GM18519 (cell line): ENCODE results near the gene GLS2.
"Not testable (repeated sequence)": the region's sequence is repeated elsewhere in the genome, so short reads cannot be mapped to it uniquely, and the experiment has no call there.

Experiments
- ATAC-seq: cut with Tn5 transposase; IDR thresholded peaks from one replicate; pipeline ENCODE4 v1.9.1; 2021; ENCODE audit warnings: mild to moderate bottlenecking, moderate library complexity; ENCODE audit not compliant: unreplicated experiment, low FRiP score

Gene GLS2

DNA sequence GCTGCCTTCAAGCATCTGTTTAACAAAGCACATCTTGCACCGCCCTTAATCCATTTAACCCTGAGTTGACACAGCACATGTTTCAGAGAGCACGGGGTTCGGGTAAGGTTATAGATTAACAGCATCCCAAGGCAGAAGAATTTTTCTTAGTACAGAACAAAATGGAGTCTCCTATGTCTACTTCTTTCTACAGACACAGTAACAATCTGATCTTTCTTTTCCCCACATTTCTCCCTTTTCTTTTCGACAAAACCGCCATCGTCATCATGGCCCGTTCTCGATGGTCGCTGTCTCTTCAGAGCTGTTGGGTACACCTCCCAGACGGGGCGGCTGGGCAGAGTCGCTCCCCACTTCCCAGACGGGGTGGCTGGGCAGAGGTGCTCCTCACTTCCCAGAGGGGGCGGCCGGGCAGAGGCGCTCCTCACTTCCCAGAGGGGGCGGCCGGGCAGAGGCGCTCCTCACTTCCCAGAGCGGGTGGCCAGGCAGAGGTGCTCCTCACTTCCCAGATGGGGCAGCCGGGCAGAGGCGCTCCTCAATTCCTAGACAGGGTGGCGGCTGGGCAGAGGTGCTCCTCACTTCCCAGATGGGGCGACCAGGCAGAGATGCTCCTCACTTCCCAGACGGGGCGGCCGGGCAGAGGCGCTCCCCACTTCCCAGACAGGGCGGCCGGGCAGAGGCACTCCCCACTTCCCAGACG lies 5.6 kb upstream of the GLS2 start:
- ATAC-seq, result not testable (repeated sequence)

GRCh38 chr12:56490360-56490759 lies 2.4 kb upstream of the GLS2 start:
- no peak for ATAC-seq

- no peak for ATAC-seq
Observed at GRCh38 chr12:56487448-56488040, 417 bp downstream of the GLS2 start.

DNA sequence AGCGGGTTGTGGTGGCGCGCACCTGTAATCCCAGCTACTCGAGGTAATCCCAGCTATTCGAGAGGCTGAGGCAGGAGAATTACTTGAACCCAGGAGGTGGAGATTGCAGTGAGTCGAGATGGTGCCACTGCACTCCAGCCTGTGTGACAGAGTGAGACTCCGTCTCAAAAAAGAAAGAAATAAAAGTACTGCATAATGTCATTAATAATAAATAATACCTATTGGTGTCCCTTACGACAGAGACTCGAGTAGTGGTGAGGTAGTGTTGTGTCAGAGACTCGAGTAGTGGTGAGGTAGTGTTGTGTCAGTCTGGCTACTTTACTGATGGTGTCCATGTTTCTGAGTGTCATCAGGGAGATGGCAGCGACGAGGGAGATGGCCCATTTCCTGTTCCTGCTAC lies 1.3 kb downstream of the GLS2 start:
- no peak for ATAC-seq

DNA sequence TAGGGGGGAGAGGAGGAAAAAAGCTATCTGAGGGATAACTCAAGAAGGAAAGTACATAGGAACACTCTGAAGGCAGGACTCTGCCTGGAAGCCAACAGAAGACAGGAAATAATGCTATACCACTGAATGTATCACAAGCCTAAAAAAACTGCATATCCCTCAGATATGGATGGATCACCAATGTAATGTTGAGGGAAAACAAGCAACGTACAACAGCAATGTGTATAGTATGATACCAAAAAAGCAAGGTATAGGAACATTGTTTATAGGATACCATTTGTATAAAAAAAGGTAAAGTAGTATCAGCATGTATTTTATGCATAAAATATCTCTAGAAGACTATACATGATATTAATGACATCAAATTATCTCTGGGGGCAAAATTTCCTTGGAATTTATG lies 3.4 kb downstream of the GLS2 start:
- no peak for ATAC-seq

DNA sequence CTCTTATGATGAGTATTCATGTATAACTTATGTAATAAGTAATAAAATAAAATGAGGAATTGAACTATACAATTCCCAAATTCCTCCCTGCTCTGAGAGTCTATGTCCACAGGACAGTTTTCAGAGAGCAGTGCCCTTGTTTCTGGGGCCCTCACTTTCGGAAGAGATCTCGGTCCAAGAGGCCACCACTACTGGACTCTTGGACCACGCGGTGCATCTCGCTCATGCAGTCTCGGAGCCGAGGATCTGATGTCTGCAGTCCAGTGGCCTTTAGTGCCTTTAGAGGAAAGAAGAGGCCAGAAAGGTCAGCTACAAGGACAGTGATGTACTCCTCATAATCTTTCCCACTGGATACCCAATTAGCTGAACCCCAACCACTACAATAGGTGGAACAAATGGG lies 8.3 kb downstream of the GLS2 start:
- ATAC-seq, result no peak

DNA sequence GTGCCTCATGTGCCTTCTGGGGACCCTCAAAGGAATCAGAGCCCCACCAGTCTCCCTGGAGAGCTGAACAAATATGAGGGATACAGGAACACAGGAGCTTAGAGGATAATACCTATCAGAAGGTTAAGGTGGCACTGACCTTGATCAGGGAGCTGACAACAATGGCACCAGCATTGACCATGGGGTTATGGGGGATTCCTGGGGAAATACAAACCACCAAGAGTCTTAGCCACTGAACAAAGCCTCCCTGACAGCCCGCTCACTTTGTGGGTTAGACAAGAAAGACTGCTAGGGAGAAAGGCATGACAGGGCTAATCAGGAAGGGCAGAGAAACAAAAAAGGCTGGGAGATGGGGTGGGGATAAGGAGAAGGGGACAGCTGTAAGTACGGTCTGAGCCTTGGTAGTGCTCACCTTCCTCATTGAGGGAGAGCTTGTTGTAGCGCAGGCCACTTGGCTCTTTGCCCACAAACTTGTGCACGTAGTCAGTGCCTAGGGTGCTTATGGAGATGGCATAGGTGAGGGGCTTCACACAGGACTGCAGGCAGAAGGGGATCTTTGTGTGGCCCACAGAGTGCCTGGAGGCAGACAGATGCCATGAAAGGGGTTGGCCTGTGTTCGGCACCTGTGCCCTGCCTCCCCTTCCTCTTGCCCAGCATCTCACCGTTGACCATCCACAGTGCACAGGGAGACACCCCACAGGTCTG lies 10.3 kb downstream of the GLS2 start:
- ATAC-seq, result no peak

- no peak for ATAC-seq
Observed at GRCh38 chr12:56476972-56477432, 11.0 kb downstream of the GLS2 start.

- ATAC-seq, result no peak
Observed at GRCh38 chr12:56476143-56476542, 11.8 kb downstream of the GLS2 start.

DNA sequence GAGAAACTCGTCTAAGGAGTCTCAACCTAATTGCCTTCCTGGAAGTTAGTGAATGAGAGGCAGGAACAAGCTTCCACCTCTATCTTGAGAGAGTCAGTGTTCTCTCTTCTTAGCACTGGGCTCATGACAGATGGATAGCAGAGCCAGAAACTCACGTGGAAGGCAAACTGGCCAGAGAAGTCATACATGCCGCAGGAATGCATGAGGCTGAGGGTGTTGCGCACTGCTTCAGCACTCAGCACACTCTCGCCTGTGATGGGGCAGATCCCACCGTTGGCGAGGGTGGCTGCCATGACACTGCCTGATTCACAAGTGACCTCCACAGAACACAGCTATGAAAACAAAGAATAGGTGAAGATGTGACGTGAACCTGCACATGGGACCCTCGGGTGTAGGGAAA lies 13.6 kb downstream of the GLS2 start:
- no peak for ATAC-seq

DNA sequence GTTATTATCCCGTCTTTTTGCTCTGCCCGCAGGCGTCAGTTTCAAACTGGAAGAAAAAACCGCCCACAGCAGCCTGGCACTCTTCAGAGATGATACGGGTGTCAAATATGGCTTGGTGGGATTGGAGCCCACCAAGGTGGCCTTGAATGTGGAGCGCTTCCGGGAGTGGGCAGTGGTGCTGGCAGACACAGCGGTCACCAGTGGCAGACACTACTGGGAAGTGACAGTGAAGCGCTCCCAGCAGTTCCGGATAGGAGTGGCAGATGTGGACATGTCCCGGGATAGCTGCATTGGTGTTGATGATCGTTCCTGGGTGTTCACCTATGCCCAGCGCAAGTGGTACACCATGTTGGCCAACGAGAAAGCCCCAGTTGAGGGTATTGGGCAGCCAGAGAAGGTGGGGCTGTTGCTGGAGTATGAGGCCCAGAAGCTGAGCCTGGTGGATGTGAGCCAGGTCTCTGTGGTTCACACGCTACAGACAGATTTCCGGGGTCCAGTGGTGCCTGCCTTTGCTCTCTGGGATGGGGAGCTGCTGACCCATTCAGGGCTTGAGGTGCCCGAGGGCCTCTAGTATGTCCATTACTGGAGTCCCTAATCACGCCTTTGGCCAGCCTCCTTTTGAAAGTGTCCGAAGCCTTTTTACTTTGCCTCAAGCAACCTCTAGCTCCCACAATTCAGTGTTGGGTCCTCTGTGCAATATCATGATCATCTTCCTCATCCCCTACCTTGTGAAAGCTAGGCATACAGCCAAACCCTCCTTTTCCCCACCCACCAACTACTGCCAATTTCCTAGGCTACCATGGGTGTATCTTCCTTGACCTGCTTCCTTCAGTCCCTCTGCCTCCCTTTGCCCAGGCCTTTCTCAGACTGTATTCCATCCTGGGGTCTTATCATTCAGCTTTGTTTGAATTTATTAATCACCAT lies 18.7 kb downstream of the GLS2 start:
- no peak for ATAC-seq

- peak; percentile 61 for ATAC-seq
Observed at GRCh38 chr12:56468216-56469006, 19.6 kb downstream of the GLS2 start, which contains the start of gene SPRYD4. Gene SPRYD4, plus strand, starts transcription at chr12:56468578. Its CDS starts 14 bp downstream, at chr12:56468592.

- ATAC-seq, result no peak
Observed at GRCh38 chr12:56462565-56462964, 25.4 kb downstream of the GLS2 start.

DNA sequence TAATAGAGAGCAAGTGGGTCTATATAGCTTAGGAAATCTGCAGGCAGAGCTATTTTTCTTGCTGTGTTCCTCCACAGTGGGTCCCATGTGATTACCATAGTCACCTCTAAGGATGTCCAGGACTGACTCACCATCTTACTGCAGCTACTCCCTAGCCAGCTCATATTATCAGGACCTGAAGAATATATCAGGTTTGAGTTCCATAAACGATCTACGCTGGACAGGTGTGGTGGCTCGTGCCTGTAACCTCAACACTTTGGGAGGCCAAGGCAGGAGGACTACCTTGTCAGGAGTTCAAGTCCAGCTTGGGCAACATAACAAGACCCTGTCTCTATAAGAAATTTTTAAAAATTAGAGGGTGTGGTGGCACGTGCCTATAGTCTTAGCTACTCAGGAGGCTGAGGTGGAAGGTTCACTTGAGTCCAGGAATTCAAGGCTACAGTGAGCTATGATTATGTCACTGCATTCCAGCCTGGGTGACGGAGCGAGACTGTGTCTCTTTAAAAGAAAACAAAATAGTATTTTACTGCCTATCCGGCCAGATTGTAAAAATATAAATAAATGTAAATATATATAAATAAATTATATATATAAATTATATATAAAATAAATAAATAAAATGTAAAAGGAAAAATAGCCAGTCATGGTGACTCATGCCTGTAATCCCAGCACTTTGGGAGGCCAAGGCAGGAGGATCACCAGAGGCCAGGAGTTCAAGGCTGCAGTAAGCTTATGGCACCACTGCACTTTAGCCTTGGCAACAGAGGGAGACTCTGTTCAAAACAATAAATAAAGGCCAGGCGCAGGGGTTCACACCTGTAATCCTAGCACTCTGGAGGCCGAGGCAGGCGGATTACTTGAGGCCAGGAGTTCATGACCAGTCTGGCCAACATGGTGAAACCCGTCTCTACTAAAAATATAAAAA lies 26.5 kb downstream of the GLS2 start:
- ATAC-seq, result no peak

GRCh38 chr12:56457817-56458216 lies 30.1 kb downstream of the GLS2 start:
- no peak for ATAC-seq

DNA sequence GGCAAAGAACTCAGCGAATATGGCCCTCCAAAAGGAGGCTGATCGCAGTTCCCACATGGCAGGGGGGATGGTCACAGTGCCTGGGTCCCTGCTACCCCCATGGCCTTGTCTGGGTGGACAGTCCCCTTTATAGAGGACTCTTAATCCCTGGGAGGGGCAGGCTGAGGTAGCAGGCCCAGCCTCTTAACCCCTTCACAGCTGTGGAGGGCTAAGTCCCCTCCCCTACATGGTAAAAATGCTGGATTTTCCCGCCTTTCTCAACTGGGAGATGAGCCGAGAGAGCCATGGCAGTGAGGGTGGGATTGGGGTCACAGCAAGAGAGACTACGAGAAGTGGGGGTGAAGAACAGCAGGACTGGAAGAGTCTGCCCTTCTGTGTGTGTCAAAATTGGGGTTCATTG lies 33.4 kb downstream of the GLS2 start, which contains the start of gene MIP:
TSS of gene MIP (minus strand) at position 101 of the 400 bp plus-strand sequence. CDS start at position 57, 44 bp downstream.
- ATAC-seq, result no peak

DNA sequence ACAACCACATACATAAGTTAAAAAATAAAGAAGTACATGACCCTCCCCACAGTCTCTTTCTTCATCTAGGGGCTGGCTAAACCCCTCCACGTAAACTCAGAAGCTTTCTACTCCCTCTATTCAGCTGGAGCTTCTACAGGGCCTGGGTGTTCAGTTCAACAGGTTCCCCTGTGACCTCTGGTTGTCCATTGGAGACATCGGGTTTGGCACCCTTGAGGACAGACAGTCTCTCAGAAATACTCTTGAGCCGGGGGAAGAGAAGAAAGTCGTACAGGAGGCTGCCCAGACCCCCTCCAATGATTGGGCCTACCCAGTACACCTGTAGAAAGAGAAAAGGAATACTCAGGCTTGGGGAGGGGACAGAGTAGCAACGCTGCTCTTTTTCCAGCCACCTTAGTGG lies 36.8 kb downstream of the GLS2 start:
- no peak for ATAC-seq

GRCh38 chr12:56450241-56450640 lies 37.7 kb downstream of the GLS2 start:
- ATAC-seq, result no peak

DNA sequence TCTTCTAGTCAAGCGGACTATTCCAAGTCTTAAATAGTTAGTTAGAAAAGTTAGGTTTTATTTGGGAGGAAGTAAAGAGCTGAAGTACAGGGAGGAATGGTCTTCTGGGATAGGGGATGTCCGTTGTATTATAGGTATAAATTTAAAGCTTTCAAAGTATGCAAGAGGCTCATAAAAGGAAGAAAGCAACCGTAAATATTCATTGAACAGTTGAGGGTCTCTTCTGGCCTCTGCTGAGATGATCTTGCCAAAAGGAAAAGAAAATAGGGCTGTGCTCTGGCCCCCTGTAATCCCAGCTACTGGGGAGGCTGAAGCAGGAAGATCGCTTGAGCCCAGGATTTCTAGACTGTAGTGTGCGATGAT lies 38.4 kb downstream of the GLS2 start:
- no peak for ATAC-seq
